Heart left ventricle (tissue), 13 donors: Measurements from ENCODE around the gene RGS7.

Experiments
- POLR2A ChIP-seq, 2 donors: fragments of 450-650 bp; IDR thresholded peaks; one replicate each; pipeline ENCODE4 v1.6.1; 2017; ENCODE audit warnings: antibody characterized with exemption in 2 of 2, mild to moderate bottlenecking in 2 of 2, moderate library complexity in 2 of 2
- TF ChIP-seq, protein P1 (sequence below), 12 donors: fragments of 200-600 bp; sonication (generic) in 4 of 12; IDR thresholded peaks; one replicate each; pipeline versions ENCODE4 v1.5.0 to v1.8.0; 2018 to 2022; ENCODE audit warnings: antibody characterized with exemption in 12 of 12, mild to moderate bottlenecking in 5 of 12
- donor health status: ischemic (EF 13 %, LVEDD 7.1; RV severe dilation, severe dysfunction).
- donor health status: DM: no; HTN: yes; CAD: no.
- donor health status: DM: no; HTN: no; CAD: no.
- donor health status: ischemic (EF 25% LVEDD 6.9; RV normal size, moderate dysfunction).
- donor health status: ischemic (EF 25% LVEDD 5.7; RV mildly dilated, moderate dysfunction).
- donor health status: ischemic (EF 35%, LVEDD 5.7; RV mildly dilated, moderate dysfunction).
- donor health status: nonischemic (EF 11% LVEDD 7.7; RV severe dilation, severe dysfunction).
- donor health status: DM: yes; HTN: yes; CAD: no.
- donor health status: PGD.
- donor health status: ischemic (EF 29% LVEDD 5.4; RV normal size, mild dysfunction).
- donor health status: nonischemic (EF 23%, LVEDD 6.1; RV moderate dilation, normal function).

DNA sequence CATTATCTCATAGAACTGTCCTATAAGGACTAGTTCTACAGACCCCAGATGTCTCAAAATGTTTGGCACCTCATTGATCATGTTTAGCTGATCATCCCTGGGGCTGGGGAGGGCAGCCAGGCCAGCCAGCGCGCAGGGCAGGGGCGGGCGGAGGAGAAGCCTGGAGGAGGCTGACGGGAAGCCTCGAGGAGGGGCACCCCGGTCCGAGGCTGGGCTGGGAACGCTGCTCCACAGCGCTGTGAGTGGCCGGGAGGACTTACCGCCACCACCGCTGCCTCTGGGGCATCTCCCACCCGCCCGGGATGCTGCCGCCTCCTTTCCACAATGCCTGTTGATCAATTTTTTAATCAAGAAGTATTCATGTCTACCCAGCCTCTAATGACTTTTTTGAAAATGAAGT, 585.6 kb downstream of the RGS7 start:
- TF ChIP-seq, protein P1, sequence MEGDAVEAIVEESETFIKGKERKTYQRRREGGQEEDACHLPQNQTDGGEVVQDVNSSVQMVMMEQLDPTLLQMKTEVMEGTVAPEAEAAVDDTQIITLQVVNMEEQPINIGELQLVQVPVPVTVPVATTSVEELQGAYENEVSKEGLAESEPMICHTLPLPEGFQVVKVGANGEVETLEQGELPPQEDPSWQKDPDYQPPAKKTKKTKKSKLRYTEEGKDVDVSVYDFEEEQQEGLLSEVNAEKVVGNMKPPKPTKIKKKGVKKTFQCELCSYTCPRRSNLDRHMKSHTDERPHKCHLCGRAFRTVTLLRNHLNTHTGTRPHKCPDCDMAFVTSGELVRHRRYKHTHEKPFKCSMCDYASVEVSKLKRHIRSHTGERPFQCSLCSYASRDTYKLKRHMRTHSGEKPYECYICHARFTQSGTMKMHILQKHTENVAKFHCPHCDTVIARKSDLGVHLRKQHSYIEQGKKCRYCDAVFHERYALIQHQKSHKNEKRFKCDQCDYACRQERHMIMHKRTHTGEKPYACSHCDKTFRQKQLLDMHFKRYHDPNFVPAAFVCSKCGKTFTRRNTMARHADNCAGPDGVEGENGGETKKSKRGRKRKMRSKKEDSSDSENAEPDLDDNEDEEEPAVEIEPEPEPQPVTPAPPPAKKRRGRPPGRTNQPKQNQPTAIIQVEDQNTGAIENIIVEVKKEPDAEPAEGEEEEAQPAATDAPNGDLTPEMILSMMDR (IDR thresholded peaks at IDR 0.05) = no peak
- TF ChIP-seq POLR2A (IDR thresholded peaks at IDR 0.05) = no peak
